K562 (cell line): Measurements from ENCODE around the gene RACK1.

Experiments used
- CTCF ChIP-seq, 3 experiments: IDR thresholded peaks in 2 of 3; conservative IDR thresholded peaks in 1 of 3; 2 replicates each; pipeline ENCODE4 v1.5.1; 2011 to 2012; ENCODE audit warnings: low read length in 3 of 3, mild to moderate bottlenecking in 3 of 3, control low read depth in 2 of 3, improper control_type of control experiment in 1 of 3, inconsistent platforms in 1 of 3, low read depth in 1 of 3, mixed read lengths in 1 of 3, moderate library complexity in 1 of 3; ENCODE audit not compliant: insufficient read depth in 2 of 3
- HMGXB4 ChIP-seq: sonication (generic); formaldehyde crosslinking; IDR thresholded peaks from 2 replicates; pipeline ENCODE4 v1.8.1; 2023; ENCODE audit warnings: mild to moderate bottlenecking, missing genetic modification reagents
- PRPF4 ChIP-seq: fragments of 200-400 bp; formaldehyde crosslinking; IDR thresholded peaks from one replicate; pipeline ENCODE4 v1.6.1; 2017; ENCODE audit warnings: low read length, low read depth, mild to moderate bottlenecking; ENCODE audit not compliant: insufficient read depth, poor library complexity, severe bottlenecking
- RAD21 ChIP-seq, 2 experiments: fragments of 250-450 bp in 1 of 2; fragments of 450-650 bp in 1 of 2; sonication (Bioruptor Pico) in 1 of 2; formaldehyde crosslinking in 1 of 2; IDR thresholded peaks in 1 of 2; conservative IDR thresholded peaks in 1 of 2; 2 replicates each; pipeline versions ENCODE4 v1.4.0 to v1.8.0; 2020 to 2022; ENCODE audit warnings: mild to moderate bottlenecking in 2 of 2, moderate library complexity in 1 of 2
- TAF1 ChIP-seq: IDR thresholded peaks from 2 replicates; pipeline ENCODE4 v1.6.1; 2011; ENCODE audit warnings: mild to moderate bottlenecking, low read length, moderate library complexity; ENCODE audit not compliant: insufficient read depth, control insufficient read depth, severe bottlenecking; ENCODE audit errors: extremely low read depth
- XRCC4 ChIP-seq: IDR thresholded peaks from one replicate; pipeline ENCODE4 v1.6.1; 2011; ENCODE audit not compliant: insufficient read depth, insufficient read length; ENCODE audit errors: extremely low read depth

- TF ChIP-seq TAF1 (no peak), XRCC4 (no peak), PRPF4 (no peak), CTCF (IDR thresholded peaks at IDR 0.05 in 2 of 3, conservative IDR thresholded peaks at IDR 0.05 in 1 of 3; ENCODE audit: insufficient read depth in 2 of 3, low read depth in 1 of 3, low read length in 3 of 3) (no peak), RAD21 (CRISPR knock-in tag; conservative IDR thresholded peaks at IDR 0.05 in 1 of 2, IDR thresholded peaks at IDR 0.05 in 1 of 2) (no peak), HMGXB4 (CRISPR knock-in tag) (no peak)
Observed at GRCh38 chr5:181283347-181283746, 39.6 kb upstream of the RACK1 start.
